Ishikawa (cell line): ENCODE data around the gene VPS11.

ENCODE experiments used
- CEBPB ChIP-seq: IDR thresholded peaks from 2 replicates; pipeline ENCODE4 v1.6.1; 2012
- CREB1 ChIP-seq: IDR thresholded peaks from 2 replicates; pipeline ENCODE4 v1.6.1; 2012; ENCODE audit warnings: low read depth
- EGR1 ChIP-seq: IDR thresholded peaks from 2 replicates; pipeline ENCODE4 v1.6.1; 2012
- EP300 ChIP-seq: IDR thresholded peaks from 2 replicates; pipeline ENCODE4 v1.6.1; 2012; ENCODE audit warnings: borderline replicate concordance
- FOXM1 ChIP-seq: IDR thresholded peaks from 2 replicates; pipeline ENCODE4 v1.6.1; 2012; ENCODE audit warnings: low read depth, borderline replicate concordance
- MAX ChIP-seq: IDR thresholded peaks from 2 replicates; pipeline ENCODE4 v1.6.1; 2012
- NFIC ChIP-seq: IDR thresholded peaks from 2 replicates; pipeline ENCODE4 v1.6.1; 2012
- RAD21 ChIP-seq: IDR thresholded peaks from 2 replicates; pipeline ENCODE4 v1.6.1; 2012; ENCODE audit warnings: low read depth
- REST ChIP-seq: IDR thresholded peaks from 2 replicates; pipeline ENCODE4 v1.6.1; 2012; ENCODE audit warnings: low read depth, mild to moderate bottlenecking
- TAF1 ChIP-seq: IDR thresholded peaks from 2 replicates; pipeline ENCODE4 v1.6.1; 2012; ENCODE audit warnings: low read depth, mild to moderate bottlenecking
- TCF12 ChIP-seq: IDR thresholded peaks from 2 replicates; pipeline ENCODE4 v1.6.1; 2012; ENCODE audit warnings: low read depth
- TEAD4 ChIP-seq: IDR thresholded peaks from 2 replicates; pipeline ENCODE4 v1.6.1; 2012
- USF1 ChIP-seq: IDR thresholded peaks from 2 replicates; pipeline ENCODE4 v1.6.1; 2012
- YY1 ChIP-seq: IDR thresholded peaks from 2 replicates; pipeline ENCODE4 v1.6.1; 2012; ENCODE audit warnings: low read depth
- ZBTB7A ChIP-seq: IDR thresholded peaks from 2 replicates; pipeline ENCODE4 v1.6.1; 2012; ENCODE audit warnings: low read depth

Gene VPS11

GRCh38 chr11:119055901-119056300, 11.7 kb upstream of the VPS11 start:
- TF ChIP-seq CEBPB, result no peak
- no peak for TF ChIP-seq FOXM1
- TF ChIP-seq TEAD4, result no peak

GRCh38 chr11:119056421-119056999, 11.1 kb upstream of the VPS11 start:
- TF ChIP-seq RAD21, result no peak
- TF ChIP-seq TCF12, result peak; percentile 50; the same call in 1 of the 2 replicates
- TF ChIP-seq ZBTB7A, result peak; percentile 72; the same call in 1 of the 2 replicates
- TF ChIP-seq USF1, result no peak
- no peak for TF ChIP-seq EP300
- TF ChIP-seq MAX, result no peak
- TF ChIP-seq CEBPB, result no peak
- no peak for TF ChIP-seq YY1
- TF ChIP-seq REST, result no peak
- TF ChIP-seq CREB1, result no peak
- TF ChIP-seq NFIC, result no peak
- TF ChIP-seq EGR1, result peak; percentile 58
- TF ChIP-seq FOXM1, result no peak
- TF ChIP-seq TEAD4, result no peak
- TF ChIP-seq TAF1, result no peak

- TF ChIP-seq EP300 (no peak), EGR1 (no peak), TCF12 (no peak; the same call in 1 of the 2 replicates), TEAD4 (no peak), MAX (peak; percentile 71; the same call in 1 of the 2 replicates), NFIC (no peak), TAF1 (peak; percentile 73), ZBTB7A (no peak), CEBPB (no peak), USF1 (no peak), YY1 (peak; percentile 44; the same call in 1 of the 2 replicates), REST (no peak), FOXM1 (no peak), CREB1 (peak; percentile 63; the same call in 1 of the 2 replicates), RAD21 (no peak)
These were observed 10.4 kb upstream of the VPS11 start, which contains the start of gene HYOU1 for GRCh38 chr11:119057000-119057769. Gene HYOU1 (minus strand): TSS chr11:119057205. CDS start chr11:119056160, 1,045 bp downstream.

GRCh38 chr11:119061256-119061655, 6.4 kb upstream of the VPS11 start:
- TF ChIP-seq RAD21 (no peak), NFIC (no peak), ZBTB7A (no peak), FOXM1 (no peak)

- TF ChIP-seq TAF1 (no peak), TEAD4 (no peak), CEBPB (no peak), ZBTB7A (no peak), CREB1 (no peak), TCF12 (no peak), YY1 (no peak), MAX (no peak)
These were observed 4.8 kb upstream of the VPS11 start for GRCh38 chr11:119062779-119063178.
